Activated CD8-positive, alpha-beta memory T cell treated with anti-CD3 and anti-CD28 coated beads for 24 hours (primary cell): ENCODE results near the gene ITPRIP.

Experiments
- DNase-seq: peaks from one replicate; pipeline ENCODE4 v3.0.0-alpha.2; 2020

Gene ITPRIP

DNA sequence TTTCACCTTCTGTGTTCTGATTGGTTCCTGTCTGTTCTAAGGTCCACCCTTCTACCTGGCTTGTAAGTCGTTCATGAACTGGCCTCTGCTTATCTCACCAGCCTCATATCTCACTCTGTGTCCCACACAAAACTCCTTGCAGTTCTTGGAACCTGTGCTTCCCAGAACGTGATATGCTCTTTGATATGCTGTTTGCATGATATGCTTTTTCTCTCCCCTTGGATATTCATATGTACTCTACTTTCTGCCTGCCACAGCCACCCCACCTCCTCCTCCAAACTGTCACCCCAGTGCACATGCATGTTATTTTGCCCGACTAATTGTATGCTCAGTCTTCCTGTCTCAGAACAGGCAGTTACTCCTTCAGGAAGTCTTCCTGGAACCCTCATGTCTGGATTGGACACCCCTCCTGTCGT lies 1.9 kb upstream of the ITPRIP start:
- no peak for DNase-seq

DNA sequence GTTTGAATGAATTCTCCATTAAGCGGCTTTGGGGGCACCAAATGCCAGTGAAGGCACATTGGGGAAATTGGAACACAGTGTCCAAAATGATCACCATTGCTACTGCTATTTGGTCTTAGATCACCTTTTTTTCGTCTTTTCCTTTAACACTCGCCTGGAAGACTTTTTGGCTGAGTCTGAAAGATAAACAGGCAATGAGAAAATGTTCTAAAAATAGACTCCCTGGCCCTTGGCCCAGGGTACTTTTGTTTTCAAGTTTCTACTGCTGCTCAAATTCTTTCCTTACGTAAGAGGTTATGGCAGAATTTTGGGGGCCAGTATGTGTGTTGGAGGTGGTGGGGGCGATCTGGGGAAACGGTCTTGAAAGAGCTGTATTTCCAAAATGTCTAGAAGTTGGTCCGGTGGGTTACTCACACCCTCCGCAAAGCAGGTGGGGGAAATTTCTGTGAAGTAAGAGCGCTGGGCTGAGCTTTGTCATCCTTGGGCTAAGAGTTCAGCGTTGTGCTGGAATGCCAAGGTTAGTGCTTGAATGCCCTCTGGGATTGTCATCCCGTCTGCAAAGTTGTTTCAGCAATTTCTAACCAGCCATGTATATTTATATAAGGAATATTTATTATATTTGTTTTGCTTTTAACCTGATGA lies 1.3 kb upstream of the ITPRIP start:
- no peak for DNase-seq

DNA sequence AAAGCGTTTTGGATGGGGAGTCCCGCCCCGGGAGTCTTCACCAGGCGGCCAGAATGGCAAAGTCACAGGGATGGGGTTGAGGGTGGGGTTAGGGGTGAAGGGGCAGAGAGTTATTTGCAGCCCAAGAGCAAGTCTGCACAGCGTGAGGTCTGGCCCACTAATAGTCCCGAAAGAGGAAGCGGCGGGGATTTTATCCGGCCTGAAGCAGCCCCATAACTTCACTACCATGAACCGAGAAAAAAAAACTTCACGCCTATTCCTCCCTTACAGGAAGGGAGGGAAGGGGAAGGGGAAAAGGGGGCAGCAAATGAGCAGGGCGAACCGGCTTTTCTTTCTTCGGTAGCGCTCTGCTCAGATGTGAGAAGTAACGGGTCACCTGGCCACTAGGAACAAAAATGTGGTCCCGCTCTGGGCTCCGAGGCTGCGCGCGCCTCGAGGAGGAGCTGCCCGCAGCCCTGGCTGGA lies 712 bp downstream of the ITPRIP start:
- no peak for DNase-seq

DNA sequence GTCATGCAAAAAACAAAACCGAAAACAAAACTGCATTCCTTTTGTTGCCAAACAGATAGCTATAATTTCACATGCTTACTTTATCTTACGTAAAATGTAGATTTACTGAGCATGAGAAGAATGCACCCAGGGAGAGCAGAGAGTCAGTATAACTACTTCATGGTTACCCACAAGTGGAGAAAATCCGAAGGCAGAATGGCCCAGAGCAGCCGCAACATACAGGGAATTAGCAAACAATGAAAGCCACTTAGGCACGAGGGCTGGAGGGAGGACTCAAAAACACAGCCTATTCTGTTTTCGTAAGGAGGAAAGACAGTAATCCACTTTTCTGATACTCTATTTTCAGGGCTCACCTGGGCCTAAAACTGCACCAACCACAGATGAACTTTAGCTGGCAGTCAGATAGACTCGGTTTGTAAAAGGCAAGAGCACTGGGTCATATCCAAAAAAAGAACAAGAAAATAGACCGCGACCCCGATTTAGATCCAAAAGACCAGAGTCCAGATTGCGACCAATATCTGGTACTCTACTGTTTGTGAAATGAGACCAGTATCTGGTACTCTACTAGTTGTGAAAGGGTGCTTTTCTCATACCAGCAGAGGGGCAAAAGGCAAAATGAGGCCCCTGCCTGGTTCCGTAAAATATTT lies 1.3 kb downstream of the ITPRIP start:
- DNase-seq: peak; percentile 56

DNA sequence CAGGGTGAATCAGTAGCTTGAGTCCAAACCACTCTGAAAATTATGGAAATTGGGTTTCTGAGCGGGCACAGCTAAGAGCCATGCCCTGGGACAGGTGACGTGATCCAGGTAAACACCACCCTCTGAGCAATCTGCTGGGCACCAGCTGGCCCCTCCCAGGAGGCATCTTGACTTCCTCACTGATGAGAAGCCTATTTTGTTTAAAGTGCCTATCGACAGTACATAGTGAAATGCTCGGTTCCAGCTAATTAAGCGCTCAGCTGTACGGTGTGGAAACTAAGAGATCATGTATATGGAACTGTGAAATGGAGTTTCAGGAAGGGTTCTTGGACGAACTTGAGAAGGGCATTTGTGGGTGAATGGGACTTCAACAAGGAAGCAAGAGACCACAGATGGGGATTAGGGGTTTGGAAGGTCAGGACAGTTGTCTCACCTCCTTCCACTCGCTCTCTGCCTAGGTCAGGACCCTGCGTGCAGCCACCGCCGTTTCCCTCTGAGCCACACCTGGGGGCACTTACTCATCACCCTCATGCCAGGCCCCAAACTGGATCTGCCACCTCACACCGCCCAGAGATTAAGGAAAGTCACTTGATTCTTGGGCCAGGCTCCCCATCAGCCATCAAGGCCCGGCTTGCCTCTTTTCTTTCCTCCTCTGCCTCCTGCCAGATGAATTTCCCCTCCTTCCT lies 3.2 kb downstream of the ITPRIP start:
- DNase-seq: peak; percentile 58

DNA sequence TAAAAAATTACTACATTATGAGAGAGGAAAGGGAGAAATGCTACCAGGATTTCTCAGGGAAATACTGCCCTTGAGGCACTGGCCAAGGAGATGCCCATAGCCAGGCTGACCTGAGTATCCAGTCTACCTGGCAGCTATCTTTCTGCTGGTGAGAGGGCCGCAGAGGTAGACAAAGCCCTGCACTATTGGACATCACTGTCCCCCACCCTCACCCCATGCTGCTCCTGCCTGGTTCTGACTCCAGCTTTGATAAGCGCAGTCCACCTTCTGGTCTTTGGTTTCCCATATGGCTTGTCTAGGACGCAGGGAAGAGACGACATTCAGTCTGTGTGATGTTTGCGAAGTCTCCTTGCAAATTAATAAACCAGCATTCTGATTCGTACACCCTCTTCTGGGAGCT lies 3.7 kb downstream of the ITPRIP start:
- DNase-seq: peak; percentile 53

DNA sequence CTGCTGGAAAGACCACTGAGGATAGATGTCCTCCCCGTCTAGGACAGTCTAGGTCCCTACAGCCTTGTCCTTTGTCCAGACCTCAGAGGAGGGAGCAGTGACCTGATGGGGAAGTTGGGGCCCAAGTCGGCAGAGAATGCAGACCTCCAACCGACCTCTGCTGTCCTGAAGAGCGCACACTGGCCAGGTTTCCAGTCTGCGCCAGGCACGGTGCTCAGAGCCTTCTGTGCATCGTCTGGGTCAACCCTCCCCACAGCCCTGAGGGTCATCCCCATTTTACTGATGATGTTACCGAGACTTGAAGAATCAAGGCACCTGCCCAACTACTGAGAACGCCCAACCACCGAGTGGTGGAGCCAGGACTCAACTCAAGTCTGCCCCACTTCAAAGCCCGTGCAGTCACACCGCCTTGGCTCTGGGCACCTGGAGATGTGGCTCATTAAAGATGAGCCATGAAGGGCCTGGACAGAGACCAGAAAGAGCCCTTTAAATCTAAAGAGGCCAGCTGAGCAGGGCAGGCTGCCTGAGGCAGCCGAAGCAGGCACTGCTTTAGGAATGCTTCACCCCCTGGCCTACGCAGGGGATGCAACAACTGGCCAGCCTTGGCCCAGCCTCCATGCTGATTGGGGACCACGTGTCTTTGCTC lies 4.4 kb downstream of the ITPRIP start:
- peak; percentile 53 for DNase-seq

DNA sequence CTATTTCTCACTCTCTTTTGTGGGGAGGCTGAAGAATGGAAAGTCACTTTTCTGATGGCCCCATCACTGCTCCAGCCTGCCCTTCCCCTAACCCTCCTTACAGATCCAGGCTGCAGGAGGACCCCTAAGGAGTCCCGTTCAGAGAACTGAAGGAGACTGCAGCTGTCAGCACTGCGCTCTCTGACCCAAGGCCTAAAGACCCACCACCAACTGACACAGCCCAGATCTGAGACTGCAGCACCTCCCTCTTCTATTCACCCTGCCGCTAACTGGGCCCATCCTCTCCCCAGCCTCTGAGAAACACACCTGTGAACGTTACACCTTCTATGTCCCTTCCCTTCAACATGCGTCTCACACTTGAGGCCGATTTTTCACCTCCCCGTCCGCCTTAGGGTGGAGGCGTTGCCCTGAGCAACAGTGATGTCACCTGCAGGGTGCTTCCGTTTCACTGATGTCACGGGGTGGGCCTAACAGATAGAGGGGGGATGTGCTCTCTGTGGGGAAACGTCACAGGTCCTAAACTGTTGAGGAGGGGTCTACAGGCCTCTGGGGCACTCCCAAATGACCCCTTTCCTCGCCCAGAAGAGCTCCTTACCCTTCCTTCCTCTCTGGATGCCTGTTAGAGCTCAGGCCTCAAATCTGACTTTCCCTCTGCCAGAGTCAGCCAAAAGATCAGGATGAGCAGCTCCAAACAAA lies 5.1 kb downstream of the ITPRIP start:
- DNase-seq: peak; percentile 78

- peak; percentile 43 for DNase-seq
Observed at GRCh38 chr10:104332243-104333031, 5.8 kb downstream of the ITPRIP start.

GRCh38 chr10:104331208-104331838 lies 6.9 kb downstream of the ITPRIP start:
- DNase-seq: peak; percentile 52

DNA sequence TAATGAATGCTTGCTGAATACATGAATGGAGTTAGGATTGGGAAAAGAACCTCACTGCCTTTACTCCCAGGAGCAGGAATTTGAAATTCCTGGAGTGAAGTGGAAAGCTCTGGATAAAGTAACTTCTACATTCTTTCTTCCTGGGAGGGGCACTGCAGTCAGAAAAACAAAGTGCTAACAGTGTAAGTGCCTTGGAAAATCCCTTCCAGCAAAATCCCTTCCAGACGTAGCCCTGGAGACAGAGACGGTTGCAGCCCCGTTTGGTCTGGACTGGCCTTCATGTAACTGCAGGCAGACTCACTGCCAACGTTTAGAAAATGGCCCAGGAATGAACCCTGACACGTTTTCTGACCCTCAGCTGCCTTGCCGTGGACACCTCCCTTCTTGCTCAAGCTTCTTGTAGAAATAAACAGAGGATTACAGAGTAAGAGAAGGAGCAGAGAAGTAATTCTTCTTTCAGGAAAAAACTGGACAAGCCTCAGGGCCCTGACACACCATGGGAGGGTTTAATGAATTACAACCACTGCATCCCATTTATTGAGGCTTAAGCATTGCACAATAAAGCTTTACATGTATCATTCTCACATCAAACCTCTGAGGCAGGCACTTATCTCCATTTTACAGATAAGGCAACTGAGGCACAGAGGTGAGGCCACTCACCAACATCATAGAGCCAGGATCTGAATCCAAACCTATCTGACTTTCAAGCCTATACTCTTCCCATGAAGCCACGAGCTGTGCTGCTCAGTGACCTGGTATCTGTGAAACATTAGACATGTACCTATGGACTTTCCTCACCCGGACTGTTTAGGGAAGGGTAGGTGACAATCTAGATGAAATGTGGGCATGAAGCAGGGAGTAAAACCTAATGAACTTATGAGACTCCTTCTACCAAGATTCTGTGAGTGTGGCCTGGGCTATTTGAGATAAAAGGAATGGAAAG lies 7.8 kb downstream of the ITPRIP start:
- DNase-seq: no peak

- DNase-seq: no peak
Observed at GRCh38 chr10:104329735-104330134, 8.5 kb downstream of the ITPRIP start.

DNA sequence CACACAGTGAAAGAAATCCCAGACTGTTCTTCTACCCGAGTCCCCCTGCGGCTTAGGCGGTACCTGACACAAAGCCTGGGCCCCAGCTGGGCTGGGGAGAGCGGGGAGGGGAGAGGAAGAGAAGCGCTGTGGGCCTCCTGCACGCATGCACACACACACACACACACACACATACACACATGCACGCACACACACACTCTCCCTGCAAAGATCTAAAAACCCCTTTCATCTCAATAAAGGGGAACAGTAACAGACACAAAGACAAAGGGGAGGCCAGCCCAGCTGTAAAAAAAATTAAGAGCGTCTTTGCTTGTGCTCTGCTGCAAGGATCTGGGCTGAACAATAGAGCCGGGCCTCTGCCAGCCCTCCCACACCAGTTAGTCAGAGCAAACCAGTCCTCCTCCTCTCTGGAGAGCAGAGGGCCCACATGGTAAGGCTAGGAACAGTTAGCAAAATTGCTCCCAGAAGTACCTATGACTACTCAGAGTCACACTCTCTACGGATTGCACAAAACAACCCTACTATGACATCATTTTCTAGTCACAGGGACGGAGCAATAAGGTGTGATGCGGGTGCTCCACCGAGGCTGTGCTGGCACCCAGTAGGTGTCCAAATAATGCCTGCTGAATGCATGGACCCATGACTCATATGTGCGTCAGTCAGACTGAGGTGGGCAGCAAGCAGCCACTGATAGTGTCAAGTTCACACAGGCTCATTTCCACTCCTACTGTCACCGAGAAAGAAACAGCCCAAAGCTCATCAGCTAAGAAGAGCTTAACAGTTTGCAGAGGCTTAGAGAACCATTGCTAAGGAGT lies 9.2 kb downstream of the ITPRIP start:
- DNase-seq: peak; percentile 84

GRCh38 chr10:104328646-104328895 lies 9.7 kb downstream of the ITPRIP start:
- DNase-seq: no peak

GRCh38 chr10:104327745-104328645 lies 10.3 kb downstream of the ITPRIP start:
- no peak for DNase-seq

DNA sequence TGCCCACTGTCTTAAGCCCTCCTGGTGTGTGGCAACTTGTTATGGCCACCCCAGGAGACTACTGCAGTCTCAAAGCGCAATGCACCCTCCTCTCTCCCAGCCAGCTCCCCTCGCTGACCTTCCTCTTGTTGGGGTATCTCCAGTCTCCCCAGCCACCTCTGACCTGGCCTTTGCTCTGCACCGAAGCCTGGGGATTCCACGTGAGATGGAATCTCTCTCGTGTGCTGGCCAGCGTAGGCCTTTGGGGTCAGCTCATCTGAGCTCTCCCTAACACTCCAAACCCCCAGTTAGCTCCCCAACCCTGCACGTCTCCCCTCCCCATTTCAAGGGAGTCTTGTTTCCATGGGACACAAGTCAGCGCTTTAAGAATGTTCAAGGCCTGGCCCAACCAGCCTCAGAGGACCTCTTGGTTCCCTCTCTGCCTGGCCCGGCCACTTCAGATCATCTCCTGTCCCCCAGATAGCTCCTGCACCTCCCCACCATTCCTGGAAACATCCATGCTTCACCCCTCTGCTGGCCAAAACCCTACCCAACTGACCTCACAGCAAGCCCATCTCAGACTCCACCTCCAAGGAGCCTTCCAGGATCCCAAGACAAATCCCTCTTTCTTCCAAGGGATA lies 11.2 kb downstream of the ITPRIP start:
- no peak for DNase-seq

GRCh38 chr10:104325436-104326435 lies 12.5 kb downstream of the ITPRIP start:
- no peak for DNase-seq
